OCI-LY3 (cell line): Measurements from ENCODE around the gene SLC44A3.

Experiments used
- CTCF ChIP-seq: fragments of 200-600, 300-600 bp; sonication (generic); IDR thresholded peaks from 2 replicates; pipeline ENCODE4 v1.5.1; 2014; ENCODE audit warnings: antibody characterized with exemption, low read length, low read depth
- EZH2phosphoT487 ChIP-seq: fragments of 200-600 bp; shearing (Covaris generic); IDR thresholded peaks from 2 replicates; pipeline ENCODE4 v1.6.1; 2018; ENCODE audit warnings: antibody characterized with exemption, mixed run types, low read depth

GRCh38 chr1:94884106-94884505 lies 63.9 kb downstream of the SLC44A3 start:
- TF ChIP-seq CTCF: no peak
- TF ChIP-seq EZH2phosphoT487: no peak
